Measurements from ENCODE around the gene ACTRT2. TPM values are rescaled to one million over a fixed set of nuclear protein-coding genes. Genes with fewer than 3 reads are reported as not detected.

The ACTRT2 gene
- total and polyA plus RNA-seq, 2 of the 8 experiments (the other 6 are each of a cell fraction or from before 2014, with no cell fraction given), result not detected

DNA sequence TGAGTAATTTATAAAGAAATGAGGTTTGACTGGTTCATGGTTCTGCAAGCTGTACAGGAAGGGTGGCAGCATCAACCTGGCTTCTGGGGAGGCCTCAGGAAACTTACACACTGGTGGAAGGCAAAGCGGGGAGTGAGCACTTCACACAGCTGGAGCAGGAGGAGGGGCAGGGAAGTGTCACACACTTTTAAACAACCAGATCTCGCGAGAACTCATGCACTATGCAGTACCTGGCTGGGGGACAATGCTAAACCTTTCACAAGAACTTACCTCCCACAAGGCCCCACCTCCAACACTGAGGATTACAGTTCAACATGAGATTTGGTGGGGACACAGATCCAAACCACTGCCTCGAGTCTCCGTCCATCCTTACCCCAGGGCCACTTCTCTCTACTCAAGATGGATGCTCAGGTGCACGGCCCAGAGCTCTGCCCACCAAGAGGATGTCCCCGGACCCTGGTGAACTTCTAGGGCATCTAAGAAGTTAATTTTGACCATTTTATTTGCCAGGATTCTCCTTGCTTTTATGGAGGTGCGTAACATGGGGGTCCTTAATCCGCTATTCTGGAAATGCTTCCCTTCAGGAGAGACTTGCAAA, 22.7 kb upstream of the ACTRT2 start:
- no peak overlapping the region for H2BK5ac ChIP-seq (ENCODE audit: low read depth, low read length)
- no peak for DNase-seq (ENCODE audit: low read depth in 1 of 2, low spot score in 2 of 2)
- H2BK12ac ChIP-seq (ENCODE audit: low read depth, low read length), result no peak overlapping the region
- no peaks in the 10 kb centered on the region for H3K23me2 ChIP-seq (ENCODE audit: low read depth, low read length)
- no peaks in the 10 kb centered on the region for H3K79me1 ChIP-seq (ENCODE audit: low read depth, low read length)
- no peak overlapping the region for H3K18ac ChIP-seq (ENCODE audit: extremely low read depth, low read length)
- no peak overlapping the region for H3K4me2 ChIP-seq (ENCODE audit: insufficient read depth in 1 of 2, low read depth in 2 of 2, low read length in 2 of 2)
- no peaks in the 10 kb centered on the region for H3K36me3 ChIP-seq (ENCODE audit: control insufficient read depth in 2 of 4, insufficient read depth in 4 of 4, low read length in 3 of 4)
- CTCF ChIA-PET (ENCODE audit: partially characterized antibody), result no interaction called here
- no peaks in the 10 kb centered on the region for H3K4me1 ChIP-seq (replicated peaks in 1 of 4; ENCODE audit: control insufficient read depth in 3 of 4, insufficient read depth in 4 of 4, low read length in 3 of 4)
- TF ChIP-seq, protein P1, sequence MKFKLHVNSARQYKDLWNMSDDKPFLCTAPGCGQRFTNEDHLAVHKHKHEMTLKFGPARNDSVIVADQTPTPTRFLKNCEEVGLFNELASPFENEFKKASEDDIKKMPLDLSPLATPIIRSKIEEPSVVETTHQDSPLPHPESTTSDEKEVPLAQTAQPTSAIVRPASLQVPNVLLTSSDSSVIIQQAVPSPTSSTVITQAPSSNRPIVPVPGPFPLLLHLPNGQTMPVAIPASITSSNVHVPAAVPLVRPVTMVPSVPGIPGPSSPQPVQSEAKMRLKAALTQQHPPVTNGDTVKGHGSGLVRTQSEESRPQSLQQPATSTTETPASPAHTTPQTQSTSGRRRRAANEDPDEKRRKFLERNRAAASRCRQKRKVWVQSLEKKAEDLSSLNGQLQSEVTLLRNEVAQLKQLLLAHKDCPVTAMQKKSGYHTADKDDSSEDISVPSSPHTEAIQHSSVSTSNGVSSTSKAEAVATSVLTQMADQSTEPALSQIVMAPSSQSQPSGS (IDR thresholded peaks at IDR 0.05; ENCODE audit: low read length), result no peak
- TF ChIP-seq, protein P2, sequence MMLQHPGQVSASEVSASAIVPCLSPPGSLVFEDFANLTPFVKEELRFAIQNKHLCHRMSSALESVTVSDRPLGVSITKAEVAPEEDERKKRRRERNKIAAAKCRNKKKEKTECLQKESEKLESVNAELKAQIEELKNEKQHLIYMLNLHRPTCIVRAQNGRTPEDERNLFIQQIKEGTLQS (IDR thresholded peaks at IDR 0.05; ENCODE audit: insufficient read depth, low read depth, low read length), result no peak
- FAIRE-seq, result no peak
- no peak overlapping the region for H2BK15ac ChIP-seq (ENCODE audit: low read length)
- no peak overlapping the region for H4K8ac ChIP-seq (ENCODE audit: extremely low read depth, insufficient read depth, low read length)
- H3K56ac ChIP-seq (replicated peaks; ENCODE audit: insufficient read length, low read depth, low read length), result no peak overlapping the region
- no peak overlapping the region for H2BK120ac ChIP-seq (replicated peaks; ENCODE audit: low read depth, low read length)
- H4K91ac ChIP-seq (replicated peaks; ENCODE audit: insufficient read length, low read length), result no peak overlapping the region
- H3K27me3 ChIP-seq (replicated peaks in 1 of 4; ENCODE audit: control insufficient read depth in 3 of 4, extremely low read depth in 1 of 4, insufficient read depth in 3 of 4, low read length in 3 of 4), result no peaks in the 10 kb centered on the region
- H2AFZ ChIP-seq (ENCODE audit: low read length), result no peak overlapping the region
- 77% methylated on average over 9 of the region's 9 CpGs; no CpG with 5 or more reads in 1 of the 2 experiments for WGBS, 2 experiments (ENCODE audit: extremely low coverage in 1 of 2, insufficient coverage in 1 of 2, insufficient read length in 1 of 2, insufficient replicate concordance in 2 of 2, low coverage in 1 of 2, low lambda C conversion rate in 2 of 2, missing lambda C conversion rate in 1 of 2)
- no peak overlapping the region for H2BK20ac ChIP-seq (ENCODE audit: low read length)
- H3K4ac ChIP-seq (replicated peaks; ENCODE audit: insufficient read length, low read depth, low read length), result no peak overlapping the region
- POLR2A ChIA-PET (ENCODE audit: partially characterized antibody), result no interaction called here
- H4K20me1 ChIP-seq (replicated peaks in 1 of 2; ENCODE audit: control insufficient read depth in 1 of 2, insufficient read depth in 2 of 2, low read length in 2 of 2), result no peaks in the 10 kb centered on the region
- no peak overlapping the region for H4K5ac ChIP-seq (ENCODE audit: insufficient read length, low read depth, low read length)
- H3K9ac ChIP-seq (replicated peaks in 1 of 4; ENCODE audit: extremely low read depth in 1 of 4, low read depth in 3 of 4, low read length in 3 of 4), result no peak overlapping the region
- H2AK5ac ChIP-seq (ENCODE audit: low read depth, low read length), result no peak overlapping the region
- no peaks in the 10 kb centered on the region for H3K79me2 ChIP-seq (ENCODE audit: control insufficient read depth in 1 of 2, insufficient read depth in 2 of 2, low read length in 2 of 2)
- no peak overlapping the region for H3K4me3 ChIP-seq (ENCODE audit: extremely low read depth in 1 of 4, insufficient read depth in 2 of 4, low read depth in 3 of 4, low read length in 4 of 4)
- H3K23ac ChIP-seq (ENCODE audit: insufficient read length), result no peak overlapping the region
- H3K14ac ChIP-seq (ENCODE audit: insufficient read length), result no peak overlapping the region
- peaks cover 76 to 83% of the 10 kb centered on the region in 2 experiments for H3K9me3 ChIP-seq (ENCODE audit: insufficient read depth in 2 of 2, low read depth in 1 of 2, low read length in 1 of 2)
- H3K27ac ChIP-seq (ENCODE audit: low read depth, low read length), result no peak overlapping the region

Measured in H1 (cell line).